MCF 10A (cell line): ENCODE results near the gene ADAM30. TPM values are rescaled to one million over a fixed set of nuclear protein-coding genes. Genes with fewer than 3 reads are reported as not detected.
A peak's percentile ranks its signal among the peaks of the same experiment; 100 is the strongest.

Source experiments
- BruUV-seq: library from RNA; stranded (reverse); fragments of 400-500 nt; replicated peaks from 2 replicates; lab custom pipeline; 2021; lab: Mats Ljungman, UMichigan
- CTCF ChIA-PET: fragments of 300-600 bp; sonication (Branson Sonifier 250); formaldehyde crosslinking; extraction: SDS; loops from one replicate; lab custom pipeline; 2021; ENCODE audit warnings: antibody characterized with exemption, inconsistent platforms; lab: Yijun Ruan, JAX
- POLR2A ChIA-PET: fragments of 300-600, 350-650 bp; sonication (Branson Sonifier 250); formaldehyde crosslinking; extraction: SDS; loops from one replicate; lab custom pipeline; 2020; ENCODE audit warnings: antibody characterized with exemption, inconsistent platforms; lab: Yijun Ruan, JAX
- DNase-seq: peaks from one replicate; pipeline ENCODE4 v3.0.0-alpha.2; 2018; ENCODE audit not compliant: unreplicated experiment
- H3K27ac Mint-ChIP-seq: one replicate; pipeline ENCODE4 v1.8.0; 2022; ENCODE audit warnings: mild to moderate bottlenecking, low read depth, mixed read lengths; ENCODE audit not compliant: unreplicated experiment
- H3K27me3 Mint-ChIP-seq: one replicate; pipeline ENCODE4 v1.8.0; 2022; ENCODE audit warnings: mixed read lengths; ENCODE audit not compliant: insufficient read depth, unreplicated experiment
- H3K36me3 Mint-ChIP-seq: one replicate; pipeline ENCODE4 v1.8.0; 2022; ENCODE audit warnings: mild to moderate bottlenecking, moderate library complexity, mixed read lengths; ENCODE audit not compliant: insufficient read depth, unreplicated experiment
- H3K4me1 Mint-ChIP-seq: one replicate; pipeline ENCODE4 v1.8.0; 2022; ENCODE audit warnings: mixed read lengths; ENCODE audit not compliant: insufficient read depth, unreplicated experiment
- H3K4me3 Mint-ChIP-seq: one replicate; pipeline ENCODE4 v1.8.0; 2022; ENCODE audit warnings: mild to moderate bottlenecking, moderate library complexity, mixed read lengths; ENCODE audit not compliant: unreplicated experiment
- H3K9me3 Mint-ChIP-seq: one replicate; pipeline ENCODE4 v1.8.0; 2022; ENCODE audit warnings: mixed read lengths; ENCODE audit not compliant: unreplicated experiment
- CTCF ChIP-seq: fragments of 200-600 bp; IDR thresholded peaks from one replicate; pipeline ENCODE4 v1.8.0; 2022; ENCODE audit warnings: antibody characterized with exemption, mild to moderate bottlenecking; ENCODE audit not compliant: unreplicated experiment
- intact Hi-C: fragments of 100-400 bp; cut with micrococcal nuclease; formaldehyde crosslinking; loops from 2 replicates; pipeline ENCODE4 v1.14.1; 2022
- total RNA-seq: library from RNA; stranded (reverse); gene quantifications from 2 replicates; pipeline ENCODE4 v1.2.3, GENCODE V29; 2022

Gene ADAM30
- total RNA-seq, 1 experiment from 2014 or later, result not detected

DNA sequence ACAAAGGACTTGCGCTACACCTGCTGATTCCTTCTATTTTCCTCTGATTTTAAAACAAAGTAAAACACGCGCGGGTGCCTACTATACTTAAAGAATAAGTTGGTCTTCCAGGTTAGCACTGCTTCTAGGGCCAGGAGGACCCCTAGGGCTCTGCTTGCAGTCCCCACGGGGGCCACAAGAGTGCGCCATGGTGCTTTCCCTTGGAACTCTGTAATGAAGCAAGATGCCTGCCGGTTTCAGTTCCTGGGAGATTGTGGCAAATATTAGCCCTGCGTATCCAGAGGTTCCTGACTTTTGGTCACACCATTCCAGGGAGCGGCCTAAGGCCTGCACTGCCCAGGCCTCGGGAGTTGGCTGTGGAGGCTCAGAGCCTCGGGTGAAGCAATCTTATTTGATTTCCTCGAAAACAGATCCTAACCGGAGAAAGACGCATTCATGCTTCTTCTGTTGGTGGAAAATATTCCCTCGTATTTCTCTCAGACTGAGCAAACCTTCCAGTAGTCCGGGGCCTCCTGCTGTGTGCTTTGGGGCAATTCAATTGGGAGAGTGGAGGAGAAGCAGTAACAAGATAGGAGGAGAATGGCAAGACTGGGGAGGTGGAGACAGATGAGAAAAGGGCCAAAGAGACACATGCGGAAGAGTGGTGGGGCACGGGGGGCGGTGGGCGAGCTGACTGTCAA, 25.3 kb downstream of the ADAM30 start:
- CTCF ChIA-PET, result interaction anchor here (0.6 to 5.3 kb wide), 22 partner anchors 11 to 443 kb away, joined by 3 to 47 read pairs (median 4); partner anchors contain the start of gene SEC22B
- no TSS peak for BruUV-seq
- TF ChIP-seq CTCF, result peak; percentile 98
- H3K27ac Mint-ChIP-seq, result peak overlapping the region; percentile 59
- H3K4me3 Mint-ChIP-seq, result no peak overlapping the region
- POLR2A ChIA-PET, result interaction anchor here (0.7 kb wide), 1 partner anchor 77 kb away, joined by 3 read pairs; no protein-coding TSS in a partner anchor
- H3K36me3 Mint-ChIP-seq, result no peaks in the 10 kb centered on the region
- intact Hi-C loops, result loop anchor here (1.0 to 5.0 kb wide), 2 partner anchors 62 to 276 kb away; no protein-coding TSS in a partner anchor
- no peaks in the 10 kb centered on the region for H3K27me3 Mint-ChIP-seq
- H3K9me3 Mint-ChIP-seq, result no peaks in the 10 kb centered on the region
- H3K4me1 Mint-ChIP-seq, result peaks cover 6% of the 10 kb centered on the region
- peak; percentile 77 for DNase-seq

DNA sequence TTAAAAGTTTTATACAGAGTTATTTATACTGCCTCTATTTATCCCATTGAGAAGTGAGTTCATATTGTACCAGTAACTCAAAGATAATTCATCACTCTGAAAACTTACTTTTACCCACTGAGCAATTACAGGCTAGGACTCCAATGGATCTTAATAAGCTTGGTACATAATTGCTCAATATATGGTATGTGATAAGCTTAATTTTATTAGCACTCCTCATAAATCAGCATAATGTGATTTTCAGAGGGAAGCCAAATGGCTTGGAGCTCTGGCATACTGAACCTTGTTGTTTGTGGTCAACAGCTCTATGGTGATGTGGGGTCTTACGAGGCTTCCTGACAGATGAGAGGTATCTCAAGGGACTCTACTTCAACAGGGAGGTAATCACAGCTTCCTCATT, 26.3 kb downstream of the ADAM30 start:
- Mint-ChIP-seq H3K9me3 (no peaks in the 10 kb centered on the region), H3K4me1 (peaks cover 6% of the 10 kb centered on the region), H3K4me3 (no peak overlapping the region), H3K27ac (no peak overlapping the region), H3K36me3 (no peaks in the 10 kb centered on the region), H3K27me3 (no peaks in the 10 kb centered on the region)
- TF ChIP-seq CTCF, result no peak
- DNase-seq, result no peak
- ChIA-PET CTCF (interaction anchor here (0.6 to 5.3 kb wide), 19 partner anchors 8 to 306 kb away, joined by 3 to 47 read pairs (median 4); partner anchors contain the start of gene SEC22B), POLR2A (interaction anchor here (0.6 kb wide), 1 partner anchor 221 kb away, joined by 3 read pairs; no protein-coding TSS in a partner anchor)
- intact Hi-C loops, result loop anchor here (5.0 kb wide), 1 partner anchor 277 kb away; no protein-coding TSS in a partner anchor
- no TSS peak for BruUV-seq

DNA sequence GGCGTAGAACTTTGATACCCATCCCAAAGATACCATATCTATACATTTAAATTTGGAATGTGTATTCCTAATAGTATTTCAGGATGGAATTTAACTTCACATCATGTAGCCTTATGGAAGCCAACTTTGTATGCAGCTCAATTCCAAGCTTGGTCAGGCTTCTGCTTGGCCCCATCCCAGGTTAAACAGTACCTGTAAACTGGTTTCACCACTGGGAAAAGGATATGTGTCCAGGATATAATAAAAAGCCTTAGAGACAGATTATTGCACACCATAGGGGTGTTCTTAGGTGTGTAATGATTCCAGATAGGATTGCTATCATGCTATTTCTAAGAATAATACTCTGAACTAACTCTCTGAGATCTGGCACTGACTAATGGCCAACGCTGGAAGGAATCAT, 28.1 kb downstream of the ADAM30 start:
- Mint-ChIP-seq H3K9me3 (no peaks in the 10 kb centered on the region), H3K27ac (no peak overlapping the region), H3K4me3 (no peak overlapping the region), H3K36me3 (no peaks in the 10 kb centered on the region), H3K4me1 (peaks cover 6% of the 10 kb centered on the region), H3K27me3 (peaks cover under 1% of the 10 kb centered on the region)
- ChIA-PET CTCF (interaction anchor here (0.7 to 5.3 kb wide), 4 partner anchors 9 to 123 kb away, joined by 5 to 47 read pairs (median 15); no protein-coding TSS in a partner anchor), POLR2A (no interaction called here)
- DNase-seq, result no peak
- no peak for TF ChIP-seq CTCF
- BruUV-seq, result no TSS peak
- intact Hi-C loops, result no loop called here

DNA sequence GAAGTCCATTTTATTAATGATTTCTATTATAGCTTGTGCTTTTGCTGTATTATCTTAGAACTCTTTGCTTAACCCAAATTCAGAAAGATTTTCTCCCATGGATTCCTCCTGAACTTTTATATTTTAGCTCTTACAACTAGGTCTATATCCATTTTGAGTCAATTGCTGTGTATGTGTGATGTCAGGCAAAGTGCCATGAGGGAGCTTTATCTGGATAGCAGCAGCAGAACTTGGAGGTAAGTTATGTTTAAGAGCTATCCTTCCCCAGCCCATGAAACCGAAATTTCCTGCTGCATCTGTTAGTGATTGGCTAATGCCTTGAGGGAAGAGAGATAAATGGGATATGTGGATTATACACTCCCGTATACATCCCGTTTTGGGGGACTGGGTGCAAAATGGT, 29.9 kb downstream of the ADAM30 start:
- POLR2A ChIA-PET, result no interaction called here
- TF ChIP-seq CTCF, result no peak
- peaks cover 6% of the 10 kb centered on the region for H3K4me1 Mint-ChIP-seq
- H3K9me3 Mint-ChIP-seq, result no peaks in the 10 kb centered on the region
- intact Hi-C loops, result no loop called here
- H3K27me3 Mint-ChIP-seq, result peaks cover 11% of the 10 kb centered on the region
- H3K36me3 Mint-ChIP-seq, result no peaks in the 10 kb centered on the region
- H3K4me3 Mint-ChIP-seq, result no peak overlapping the region
- CTCF ChIA-PET, result no interaction called here
- no peak for DNase-seq
- BruUV-seq, result no TSS peak
- H3K27ac Mint-ChIP-seq, result no peak overlapping the region
